Activated B cell treated with CpG ODN at 0.5 μM for 24 hours (primary cell): Measurements from ENCODE around the gene PTAR1. TPM values are rescaled to one million over a fixed set of nuclear protein-coding genes. Genes with fewer than 3 reads are reported as not detected.
A peak's percentile ranks its signal among the peaks of the same experiment; 100 is the strongest.
"Not testable (repeated sequence)": the region's sequence is repeated elsewhere in the genome, so short reads cannot be mapped to it uniquely, and the experiment has no call there.

Source experiments
- ATAC-seq: fragments of 200-7000 bp; cut with Tn5 transposase; one replicate; pipeline ENCODE4 v1.10.0; 2021; ENCODE audit warnings: low read depth, mild to moderate bottlenecking, moderate library complexity
- CTCF ChIA-PET: fragments of 350-600 bp; sonication (Branson Sonifier 250); formaldehyde crosslinking; loops from one replicate; lab custom pipeline; 2021; ENCODE audit warnings: antibody characterized with exemption; lab: Charles Lee
- POLR2A ChIA-PET: fragments of 350-600 bp; sonication (Branson Sonifier 250); formaldehyde crosslinking; loops from one replicate; lab custom pipeline; 2021; ENCODE audit warnings: antibody characterized with exemption; lab: Charles Lee
- DNase-seq: peaks from one replicate; pipeline ENCODE4 v3.0.0; 2022
- H3K27ac Mint-ChIP-seq: one replicate; pipeline ENCODE4 v1.8.0; 2020; ENCODE audit warnings: mixed read lengths
- H3K27me3 Mint-ChIP-seq: one replicate; pipeline ENCODE4 v1.8.0; 2021; ENCODE audit warnings: mixed read lengths
- H3K36me3 Mint-ChIP-seq: one replicate; pipeline ENCODE4 v1.8.0; 2021; ENCODE audit warnings: low read depth, mixed read lengths
- H3K4me1 Mint-ChIP-seq: one replicate; pipeline ENCODE4 v1.8.0; 2021; ENCODE audit warnings: mixed read lengths
- H3K4me3 Mint-ChIP-seq: one replicate; pipeline ENCODE4 v1.8.0; 2020; ENCODE audit warnings: mild to moderate bottlenecking, mixed read lengths
- H3K9me3 Mint-ChIP-seq: one replicate; pipeline ENCODE4 v1.8.0; 2020; ENCODE audit warnings: mixed read lengths
- CTCF ChIP-seq: fragments of 200-600 bp; IDR thresholded peaks from one replicate; pipeline ENCODE4 v1.8.0; 2022; ENCODE audit warnings: antibody characterized with exemption, mild to moderate bottlenecking
- intact Hi-C: fragments of 100-400 bp; cut with micrococcal nuclease; formaldehyde crosslinking; loops from one replicate; pipeline ENCODE4 v1.15.1; 2024
- total RNA-seq: library from RNA; stranded (reverse); gene quantifications from 2 replicates; pipeline ENCODE4 v1.2.3, GENCODE V29; 2022

Gene PTAR1
- 39.3 and 49.5 TPM in 2 replicates for total RNA-seq

GRCh38 chr9:69759421-69760277 lies at the start of gene PTAR1:
Gene PTAR1, minus strand, starts transcription at chr9:69760011. Its CDS starts 73 bp downstream, at chr9:69759938.
- peak; percentile 86 for ATAC-seq
- Mint-ChIP-seq H3K36me3 (peaks cover 8% of the 10 kb centered on the region), H3K4me3 (peak within 1 kb of the TSS; percentile 95), H3K27me3 (no peaks in the 10 kb centered on the region), H3K9me3 (no peaks in the 10 kb centered on the region), H3K27ac (peak within 1 kb of the TSS; percentile 94), H3K4me1 (peaks cover 25% of the 10 kb centered on the region)
- CTCF ChIA-PET = no interaction called here
- peak; percentile 92 for DNase-seq
- TF ChIP-seq CTCF = no peak
- intact Hi-C loops = loop anchor here (1.0 to 10.0 kb wide), 5 partner anchors 87 to 1115 kb away; partner anchors contain the start of genes APBA1 and KLF9
- POLR2A ChIA-PET = interaction anchor here (1.0 to 1.3 kb wide), 4 partner anchors 12 to 660 kb away, joined by 3 to 5 read pairs (median 4); no protein-coding TSS in a partner anchor

- Mint-ChIP-seq H3K4me1 (peaks cover 6% of the 10 kb centered on the region), H3K4me3 (no peak overlapping the region), H3K27ac (no peak overlapping the region), H3K9me3 (no peaks in the 10 kb centered on the region), H3K27me3 (peaks cover 5% of the 10 kb centered on the region), H3K36me3 (no peaks in the 10 kb centered on the region)
- DNase-seq (no peak), ATAC-seq (no peak)
- intact Hi-C loops = no loop called here
- TF ChIP-seq CTCF = no peak
- ChIA-PET POLR2A (no interaction called here), CTCF (no interaction called here)
These were observed 49.6 kb upstream of the PTAR1 start for GRCh38 chr9:69809304-69809863.

- no peak for TF ChIP-seq CTCF
- no peak for ATAC-seq
- intact Hi-C loops = no loop called here
- Mint-ChIP-seq H3K27me3 (peaks cover 6% of the 10 kb centered on the region), H3K27ac (no peak overlapping the region), H3K4me3 (no peak overlapping the region), H3K9me3 (no peaks in the 10 kb centered on the region), H3K4me1 (peaks cover 6% of the 10 kb centered on the region), H3K36me3 (no peaks in the 10 kb centered on the region)
- no peak for DNase-seq
- ChIA-PET CTCF (no interaction called here), POLR2A (no interaction called here)
These were observed 46.8 kb upstream of the PTAR1 start for GRCh38 chr9:69806627-69807026.

- Mint-ChIP-seq H3K4me3 (no peak overlapping the region), H3K27ac (no peak overlapping the region), H3K4me1 (peaks cover under 1% of the 10 kb centered on the region), H3K36me3 (no peaks in the 10 kb centered on the region), H3K9me3 (no peaks in the 10 kb centered on the region), H3K27me3 (peaks cover 6% of the 10 kb centered on the region)
- ChIA-PET CTCF (no interaction called here), POLR2A (no interaction called here)
- no peak for TF ChIP-seq CTCF
- ATAC-seq (no peak), DNase-seq (no peak)
- intact Hi-C loops = no loop called here
These were observed 46.2 kb upstream of the PTAR1 start for GRCh38 chr9:69805962-69806515.

GRCh38 chr9:69801989-69802388 lies 42.2 kb upstream of the PTAR1 start:
- H3K27me3 Mint-ChIP-seq = peaks cover 11% of the 10 kb centered on the region
- TF ChIP-seq CTCF = no peak
- ChIA-PET POLR2A (no interaction called here), CTCF (no interaction called here)
- no peaks in the 10 kb centered on the region for H3K4me1 Mint-ChIP-seq
- ATAC-seq = no peak
- H3K9me3 Mint-ChIP-seq = no peaks in the 10 kb centered on the region
- H3K36me3 Mint-ChIP-seq = no peaks in the 10 kb centered on the region
- intact Hi-C loops = no loop called here
- no peak overlapping the region for H3K4me3 Mint-ChIP-seq
- no peak for DNase-seq
- no peak overlapping the region for H3K27ac Mint-ChIP-seq

GRCh38 chr9:69800027-69800426 lies 40.2 kb upstream of the PTAR1 start:
- H3K27ac Mint-ChIP-seq, H3K4me1 Mint-ChIP-seq, ATAC-seq, H3K4me3 Mint-ChIP-seq, DNase-seq, H3K36me3 Mint-ChIP-seq, POLR2A ChIA-PET, intact Hi-C loops, H3K9me3 Mint-ChIP-seq, CTCF ChIA-PET, H3K27me3 Mint-ChIP-seq: not testable (repeated sequence)

- H3K36me3 Mint-ChIP-seq, CTCF ChIA-PET: not testable (repeated sequence)
These were observed 39.7 kb upstream of the PTAR1 start for GRCh38 chr9:69799521-69799920.

More at GRCh38 chr9:69799521-69799920, 39.7 kb upstream of the PTAR1 start:
- H3K27ac Mint-ChIP-seq, H3K4me3 Mint-ChIP-seq, H3K4me1 Mint-ChIP-seq, H3K9me3 Mint-ChIP-seq, DNase-seq, ATAC-seq, POLR2A ChIA-PET, intact Hi-C loops, H3K27me3 Mint-ChIP-seq: not testable (repeated sequence)
